T-helper 1 cell treated with Interleukin-12 subunit alpha and Interleukin-12 subunit beta and Interleukin-4 antibody, amounts not matched to agents 30 μg/mL and 1 μg/mL, for 36 hours (primary cell): ENCODE measurements around the gene RPP14.
A peak's percentile ranks its signal among the peaks of the same experiment; 100 is the strongest.

ENCODE experiments used
- H3K27ac Mint-ChIP-seq: one replicate; pipeline ENCODE4 v1.8.0; 2021; ENCODE audit warnings: mild to moderate bottlenecking, mixed read lengths
- H3K27me3 Mint-ChIP-seq: one replicate; pipeline ENCODE4 v1.8.0; 2021; ENCODE audit warnings: low read depth, mixed read lengths
- H3K36me3 Mint-ChIP-seq: one replicate; pipeline ENCODE4 v1.8.0; 2021; ENCODE audit warnings: low read depth, mixed read lengths
- H3K4me1 Mint-ChIP-seq: one replicate; pipeline ENCODE4 v1.8.0; 2021; ENCODE audit warnings: low read depth, mixed read lengths
- H3K4me3 Mint-ChIP-seq: one replicate; pipeline ENCODE4 v1.8.0; 2021; ENCODE audit warnings: mild to moderate bottlenecking, moderate library complexity, mixed read lengths
- H3K9me3 Mint-ChIP-seq: one replicate; pipeline ENCODE4 v1.8.0; 2021; ENCODE audit warnings: mixed read lengths

The RPP14 gene

GRCh38 chr3:58307639-58308215, 1.7 kb downstream of the RPP14 start:
- no peaks in the 10 kb centered on the region for H3K27me3 Mint-ChIP-seq
- H3K4me1 Mint-ChIP-seq = peaks cover 27% of the 10 kb centered on the region
- no peaks in the 10 kb centered on the region for H3K9me3 Mint-ChIP-seq
- peak overlapping the region; percentile 100 for H3K27ac Mint-ChIP-seq
- H3K36me3 Mint-ChIP-seq = peaks cover 24% of the 10 kb centered on the region
- peak overlapping the region; percentile 96 for H3K4me3 Mint-ChIP-seq

- peaks cover 27% of the 10 kb centered on the region for H3K4me1 Mint-ChIP-seq
- no peaks in the 10 kb centered on the region for H3K27me3 Mint-ChIP-seq
- H3K9me3 Mint-ChIP-seq = no peaks in the 10 kb centered on the region
- peaks cover 29% of the 10 kb centered on the region for H3K36me3 Mint-ChIP-seq
- peak overlapping the region; percentile 20 for H3K27ac Mint-ChIP-seq
- H3K4me3 Mint-ChIP-seq = no peak overlapping the region
These were observed 2.7 kb downstream of the RPP14 start for GRCh38 chr3:58308728-58309127.

- peaks cover 32% of the 10 kb centered on the region for H3K36me3 Mint-ChIP-seq
- H3K9me3 Mint-ChIP-seq = no peaks in the 10 kb centered on the region
- no peak overlapping the region for H3K27ac Mint-ChIP-seq
- H3K4me3 Mint-ChIP-seq = no peak overlapping the region
- H3K4me1 Mint-ChIP-seq = peaks cover 4% of the 10 kb centered on the region
- no peaks in the 10 kb centered on the region for H3K27me3 Mint-ChIP-seq
These were observed 11.8 kb downstream of the RPP14 start for GRCh38 chr3:58317811-58318210.

GRCh38 chr3:58321791-58322190, 15.7 kb downstream of the RPP14 start:
- no peak overlapping the region for H3K4me3 Mint-ChIP-seq
- peaks cover 16% of the 10 kb centered on the region for H3K36me3 Mint-ChIP-seq
- peaks cover 21% of the 10 kb centered on the region for H3K4me1 Mint-ChIP-seq
- no peak overlapping the region for H3K27ac Mint-ChIP-seq
- H3K9me3 Mint-ChIP-seq = no peaks in the 10 kb centered on the region
- H3K27me3 Mint-ChIP-seq = no peaks in the 10 kb centered on the region

- H3K4me3 Mint-ChIP-seq = no peak overlapping the region
- H3K9me3 Mint-ChIP-seq = no peaks in the 10 kb centered on the region
- H3K36me3 Mint-ChIP-seq = peaks cover 10% of the 10 kb centered on the region
- peaks cover 21% of the 10 kb centered on the region for H3K4me1 Mint-ChIP-seq
- H3K27ac Mint-ChIP-seq = no peak overlapping the region
- no peaks in the 10 kb centered on the region for H3K27me3 Mint-ChIP-seq
These were observed 16.7 kb downstream of the RPP14 start for GRCh38 chr3:58322793-58323192.

GRCh38 chr3:58323529-58324390, 17.7 kb downstream of the RPP14 start:
- H3K27me3 Mint-ChIP-seq = peaks cover under 1% of the 10 kb centered on the region
- peaks cover 5% of the 10 kb centered on the region for H3K36me3 Mint-ChIP-seq
- no peaks in the 10 kb centered on the region for H3K9me3 Mint-ChIP-seq
- peaks cover 21% of the 10 kb centered on the region for H3K4me1 Mint-ChIP-seq
- peak overlapping the region; percentile 82 for H3K27ac Mint-ChIP-seq
- H3K4me3 Mint-ChIP-seq = no peak overlapping the region

DNA sequence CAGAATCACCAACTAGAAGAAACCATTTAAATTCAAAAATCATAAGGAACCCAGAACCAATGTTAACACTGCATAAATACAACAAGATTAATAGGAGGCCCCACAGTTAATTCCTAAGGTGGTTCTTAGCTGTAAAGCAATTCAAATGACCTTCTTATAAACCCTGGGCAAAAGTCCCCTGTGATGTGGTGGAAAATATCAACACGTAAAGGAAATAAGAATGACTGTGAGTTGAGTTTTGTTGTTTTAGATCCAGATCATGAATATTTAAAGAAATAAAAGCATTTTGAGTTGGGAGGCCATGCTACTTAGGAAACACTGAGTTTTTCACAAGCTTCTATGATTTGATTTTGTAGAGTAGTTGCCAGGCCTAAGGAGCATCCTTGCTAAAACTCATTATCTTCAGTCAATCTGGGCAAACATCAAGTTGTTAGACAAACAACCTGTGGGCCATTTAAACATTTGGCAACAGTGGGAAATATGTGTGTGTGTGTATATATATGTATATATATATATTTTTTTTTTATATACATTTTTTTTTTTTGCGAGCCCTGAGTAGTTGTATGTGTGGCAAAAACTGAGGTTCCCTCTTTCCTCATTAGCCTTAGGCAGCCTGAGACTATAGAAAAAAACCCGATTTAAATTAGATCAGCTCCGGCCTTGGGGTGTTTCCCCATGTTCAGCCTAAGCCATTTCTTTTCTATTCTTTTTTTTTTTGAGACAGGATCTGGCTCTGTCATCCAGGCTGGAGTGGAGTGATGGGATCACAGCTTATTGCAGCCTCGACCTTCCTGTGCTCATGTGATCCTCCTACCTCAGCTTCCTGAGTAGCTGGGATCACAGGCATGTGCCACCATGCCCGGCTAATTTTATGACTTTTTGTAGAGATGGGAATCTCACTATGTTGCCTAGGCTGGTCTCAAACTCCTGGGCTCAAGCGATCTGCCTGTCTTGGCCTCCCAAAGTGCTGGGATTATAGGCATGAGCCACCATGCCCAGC, 18.6 kb downstream of the RPP14 start:
- H3K4me1 Mint-ChIP-seq = peaks cover 21% of the 10 kb centered on the region
- no peak overlapping the region for H3K4me3 Mint-ChIP-seq
- no peaks in the 10 kb centered on the region for H3K9me3 Mint-ChIP-seq
- peak overlapping the region; percentile 82 for H3K27ac Mint-ChIP-seq
- peaks cover 3% of the 10 kb centered on the region for H3K36me3 Mint-ChIP-seq
- H3K27me3 Mint-ChIP-seq = peaks cover 3% of the 10 kb centered on the region

GRCh38 chr3:58325525-58325992, 19.5 kb downstream of the RPP14 start:
- peaks cover 3% of the 10 kb centered on the region for H3K27me3 Mint-ChIP-seq
- no peak overlapping the region for H3K4me3 Mint-ChIP-seq
- H3K27ac Mint-ChIP-seq = peak overlapping the region; percentile 31
- peaks cover 21% of the 10 kb centered on the region for H3K4me1 Mint-ChIP-seq
- no peaks in the 10 kb centered on the region for H3K36me3 Mint-ChIP-seq
- no peaks in the 10 kb centered on the region for H3K9me3 Mint-ChIP-seq

- peaks cover 3% of the 10 kb centered on the region for H3K27me3 Mint-ChIP-seq
- H3K36me3 Mint-ChIP-seq = no peaks in the 10 kb centered on the region
- no peak overlapping the region for H3K4me3 Mint-ChIP-seq
- H3K4me1 Mint-ChIP-seq = peaks cover 24% of the 10 kb centered on the region
- H3K27ac Mint-ChIP-seq = peak overlapping the region; percentile 26
- no peaks in the 10 kb centered on the region for H3K9me3 Mint-ChIP-seq
These were observed 20.3 kb downstream of the RPP14 start for GRCh38 chr3:58326267-58326900.

DNA sequence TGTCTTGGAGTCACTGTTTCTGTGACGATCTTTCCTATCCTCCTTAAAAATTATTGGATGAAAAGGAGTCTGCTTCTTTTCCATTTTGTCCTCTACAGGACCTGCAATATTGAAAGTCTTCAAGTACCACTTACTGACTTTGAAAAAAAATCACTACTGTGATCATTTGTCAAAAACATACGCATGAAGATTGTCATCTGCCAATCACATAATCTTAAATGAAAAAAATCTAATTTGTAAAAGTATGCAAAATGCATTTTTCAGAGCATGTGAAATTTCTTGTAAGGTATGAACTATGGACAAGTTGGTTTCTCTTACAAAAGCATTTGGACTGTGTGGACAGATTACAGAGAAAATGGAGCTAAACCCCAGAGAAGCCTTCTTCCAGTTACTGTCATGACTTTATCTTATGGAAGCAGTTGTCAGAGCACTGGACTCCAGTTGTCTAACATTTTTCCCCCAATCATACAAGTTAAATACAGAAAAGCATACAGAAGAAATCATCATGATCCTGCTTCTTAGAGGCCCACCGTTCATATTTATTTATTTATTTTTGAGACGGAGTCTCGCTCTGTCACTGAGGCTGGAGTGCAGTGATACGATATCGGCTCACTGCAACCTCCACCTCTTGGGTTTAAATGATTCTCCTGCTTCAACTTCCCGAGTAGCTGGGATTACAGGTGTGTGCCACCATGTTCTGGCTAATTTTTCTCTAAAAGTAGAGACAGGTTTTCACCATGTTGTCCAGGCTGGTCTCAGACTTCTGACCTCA, 23.3 kb downstream of the RPP14 start:
- Mint-ChIP-seq H3K27me3 (peaks cover 3% of the 10 kb centered on the region), H3K4me1 (peaks cover 26% of the 10 kb centered on the region), H3K9me3 (no peaks in the 10 kb centered on the region), H3K4me3 (no peak overlapping the region), H3K36me3 (no peaks in the 10 kb centered on the region), H3K27ac (no peak overlapping the region)

- no peaks in the 10 kb centered on the region for H3K36me3 Mint-ChIP-seq
- H3K27ac Mint-ChIP-seq = no peak overlapping the region
- peaks cover 27% of the 10 kb centered on the region for H3K4me1 Mint-ChIP-seq
- H3K27me3 Mint-ChIP-seq = peaks cover 3% of the 10 kb centered on the region
- H3K4me3 Mint-ChIP-seq = no peak overlapping the region
- H3K9me3 Mint-ChIP-seq = no peaks in the 10 kb centered on the region
These were observed 23.9 kb downstream of the RPP14 start for GRCh38 chr3:58329922-58330413.

- Mint-ChIP-seq H3K27me3 (peaks cover 3% of the 10 kb centered on the region), H3K9me3 (no peaks in the 10 kb centered on the region), H3K4me3 (peak overlapping the region; percentile 64), H3K36me3 (peaks cover 9% of the 10 kb centered on the region), H3K27ac (peak overlapping the region; percentile 21), H3K4me1 (peaks cover 32% of the 10 kb centered on the region)
These were observed 25.6 kb downstream of the RPP14 start for GRCh38 chr3:58331593-58332152.
